ENCODE data around the gene WDR54.
A peak's percentile ranks its signal among the peaks of the same experiment; 100 is the strongest.
"Not testable (repeated sequence)": the region's sequence is repeated elsewhere in the genome, so short reads cannot be mapped to it uniquely, and the experiment has no call there.

Gene WDR54

DNA sequence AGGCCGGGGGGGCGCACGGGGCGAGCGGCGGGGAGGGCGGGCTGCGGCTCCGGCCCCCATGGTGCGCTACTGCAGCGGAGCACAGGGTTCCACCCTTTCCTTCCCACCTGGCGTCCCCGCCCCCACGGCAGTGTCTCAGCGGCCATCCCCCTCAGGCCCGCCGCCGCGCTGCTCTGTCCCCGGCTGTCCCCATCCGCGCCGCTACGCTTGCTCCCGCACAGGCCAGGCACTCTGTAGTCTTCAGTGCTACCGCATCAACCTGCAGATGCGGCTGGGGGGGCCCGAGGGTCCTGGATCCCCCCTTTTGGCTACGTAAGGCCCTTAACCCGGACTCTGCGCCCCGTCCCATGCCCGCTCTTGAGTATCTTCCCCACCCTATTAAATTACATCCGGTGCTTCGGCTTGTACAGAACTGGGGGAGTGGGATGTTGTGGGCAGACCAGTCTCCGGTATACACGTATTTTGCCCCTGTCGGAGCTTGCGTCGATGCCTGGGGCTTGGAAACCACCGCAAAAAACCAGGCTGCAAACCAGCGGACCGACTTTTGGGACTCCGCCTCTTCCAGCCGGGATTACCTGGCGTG, 36.1 kb downstream of the WDR54 start:
- peak overlapping the region; percentile 95 for H3K27ac ChIP-seq (ENCODE audit: low read length)
- H3K4me3 ChIP-seq (ENCODE audit: low read length in 2 of 2), result peak overlapping the region; percentile 95 to 97
- H3K9me3 ChIP-seq (ENCODE audit: control insufficient read depth in 2 of 2, low read length in 2 of 2), result no peaks in the 10 kb centered on the region
- H3K27me3 ChIP-seq (ENCODE audit: control insufficient read depth in 1 of 2, insufficient read depth in 2 of 2, low read length in 2 of 2), result peaks cover 0 to 4% of the 10 kb centered on the region in 2 donors
- peaks cover 3 to 11% of the 10 kb centered on the region in 2 donors for H3K36me3 ChIP-seq (ENCODE audit: control insufficient read depth in 2 of 2, insufficient read depth in 2 of 2, low read length in 2 of 2)
- peak overlapping the region; percentile 84 to 92 for H3K9ac ChIP-seq (ENCODE audit: low read length in 2 of 2)
- H3K4me1 ChIP-seq (ENCODE audit: control insufficient read depth, insufficient read depth, low read length), result peaks cover 40% of the 10 kb centered on the region

DNA sequence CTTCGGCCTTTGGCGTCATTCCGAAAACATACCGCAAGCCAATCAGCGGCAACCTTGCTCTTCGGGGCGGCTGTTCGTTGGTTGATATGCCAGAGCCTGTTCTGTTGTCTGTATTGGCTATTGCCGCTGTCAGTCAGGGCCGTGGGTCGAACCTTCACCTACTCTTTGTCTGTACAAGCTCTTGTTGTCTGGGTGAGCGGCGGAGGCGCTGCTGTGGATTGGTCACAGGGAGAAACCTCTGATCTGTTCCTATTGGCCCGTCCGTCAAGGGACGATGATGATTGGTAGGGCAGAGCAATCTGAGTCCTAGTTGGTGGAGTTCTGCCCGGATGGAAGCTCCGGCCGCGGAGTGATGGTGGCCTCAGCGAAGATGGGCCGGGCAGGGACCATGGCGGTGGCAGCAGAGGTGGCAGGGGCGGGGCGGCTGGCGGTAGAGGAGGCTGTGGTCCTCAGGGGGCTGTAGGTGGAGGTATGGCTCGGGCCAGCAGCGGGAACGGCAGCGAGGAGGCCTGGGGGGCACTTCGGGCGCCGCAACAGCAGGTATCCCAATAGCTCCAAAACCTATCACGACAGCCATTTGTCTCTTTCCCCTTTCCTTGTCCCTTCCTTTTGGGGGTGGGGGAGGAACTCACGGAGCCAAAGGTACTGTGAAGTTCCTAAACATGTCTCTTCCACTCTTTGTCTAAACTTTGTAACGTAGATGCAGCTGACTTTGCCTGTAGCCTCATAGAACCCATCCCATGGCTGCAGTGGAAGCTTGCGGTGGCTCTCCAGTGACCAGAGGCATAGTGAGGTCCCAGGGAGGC, 36.8 kb downstream of the WDR54 start, which contains the start of gene WBP1:
WBP1 (plus strand) TSS at position 307 of the 806 bp plus-strand sequence; CDS start at position 472, 165 bp downstream.
- Histone ChIP-seq H3K36me3 (ENCODE audit: control insufficient read depth in 2 of 2, insufficient read depth in 2 of 2, low read length in 2 of 2) (peaks cover 5 to 17% of the 10 kb centered on the region in 2 donors), H3K27me3 (ENCODE audit: control insufficient read depth in 1 of 2, insufficient read depth in 2 of 2, low read length in 2 of 2) (no peaks in the 10 kb centered on the region), H3K9me3 (ENCODE audit: control insufficient read depth in 2 of 2, low read length in 2 of 2) (no peaks in the 10 kb centered on the region), H3K9ac (ENCODE audit: low read length in 2 of 2) (peak within 1 kb of the TSS; percentile 85 to 92), H3K4me1 (ENCODE audit: control insufficient read depth, insufficient read depth, low read length) (peaks cover 40% of the 10 kb centered on the region), H3K4me3 (ENCODE audit: low read length in 2 of 2) (peak within 1 kb of the TSS; percentile 95 to 97), H3K27ac (ENCODE audit: low read length) (peak within 1 kb of the TSS; percentile 95)

DNA sequence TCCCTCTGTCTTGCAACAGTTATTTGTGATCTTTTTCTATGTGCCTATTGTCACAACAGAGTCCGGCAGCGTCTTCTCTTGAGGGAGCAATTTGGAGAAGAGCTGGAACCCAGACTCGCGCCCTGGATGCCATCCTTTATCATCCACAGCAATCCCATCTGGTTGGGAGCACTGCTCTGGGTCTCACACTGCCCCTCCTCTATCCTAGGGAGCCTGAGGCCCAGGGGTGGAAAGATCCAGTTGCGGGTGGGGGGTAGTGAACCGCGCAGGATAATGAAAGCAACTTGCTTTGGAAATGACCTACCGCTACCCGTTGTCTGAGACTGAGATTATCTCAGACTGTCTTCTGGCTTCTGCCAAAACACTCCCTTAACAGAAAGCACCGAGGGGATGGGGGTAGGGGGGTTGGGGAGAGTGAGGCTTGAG, 37.4 kb downstream of the WDR54 start:
- peak overlapping the region; percentile 95 for H3K27ac ChIP-seq (ENCODE audit: low read length)
- peak overlapping the region; percentile 94 to 95 for H3K4me3 ChIP-seq (ENCODE audit: low read length in 2 of 2)
- peaks cover 5 to 17% of the 10 kb centered on the region in 2 donors for H3K36me3 ChIP-seq (ENCODE audit: control insufficient read depth in 2 of 2, insufficient read depth in 2 of 2, low read length in 2 of 2)
- no peaks in the 10 kb centered on the region for H3K27me3 ChIP-seq (ENCODE audit: control insufficient read depth in 1 of 2, insufficient read depth in 2 of 2, low read length in 2 of 2)
- peak overlapping the region; percentile 85 to 91 for H3K9ac ChIP-seq (ENCODE audit: low read length in 2 of 2)
- H3K9me3 ChIP-seq (ENCODE audit: control insufficient read depth in 2 of 2, low read length in 2 of 2), result no peaks in the 10 kb centered on the region
- H3K4me1 ChIP-seq (ENCODE audit: control insufficient read depth, insufficient read depth, low read length), result peaks cover 40% of the 10 kb centered on the region

DNA sequence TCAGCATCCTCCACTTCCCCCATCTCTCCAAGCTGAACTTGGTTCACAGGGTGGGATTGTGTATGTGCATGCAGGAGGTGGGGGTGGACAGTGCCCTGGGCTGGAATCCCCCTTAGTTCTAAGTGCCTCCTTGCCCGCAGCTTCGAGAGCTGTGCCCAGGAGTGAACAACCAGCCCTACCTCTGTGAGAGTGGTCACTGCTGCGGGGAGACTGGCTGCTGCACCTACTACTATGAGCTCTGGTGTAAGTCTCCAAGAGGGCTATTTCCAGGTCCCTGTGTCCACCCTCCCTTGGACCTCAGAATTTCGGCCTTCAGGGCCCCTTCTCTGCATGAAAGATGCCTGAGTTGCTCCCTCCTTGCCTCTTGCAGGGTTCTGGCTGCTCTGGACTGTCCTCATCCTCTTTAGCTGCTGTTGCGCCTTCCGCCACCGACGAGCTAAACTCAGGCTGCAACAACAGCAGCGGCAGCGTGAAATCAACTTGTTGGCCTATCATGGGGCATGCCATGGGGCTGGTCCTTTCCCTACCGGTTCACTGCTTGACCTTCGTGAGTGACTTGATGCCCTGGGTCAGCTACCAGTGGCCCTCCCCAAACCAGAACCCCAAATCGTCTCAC, 38.1 kb downstream of the WDR54 start:
- peaks cover 5 to 17% of the 10 kb centered on the region in 2 donors for H3K36me3 ChIP-seq (ENCODE audit: control insufficient read depth in 2 of 2, insufficient read depth in 2 of 2, low read length in 2 of 2)
- not testable (repeated sequence) for H3K4me3 ChIP-seq (ENCODE audit: low read length in 2 of 2); H3K9ac ChIP-seq (ENCODE audit: low read length in 2 of 2); H3K9me3 ChIP-seq (ENCODE audit: control insufficient read depth in 2 of 2, low read length in 2 of 2); H3K27me3 ChIP-seq (ENCODE audit: control insufficient read depth in 1 of 2, insufficient read depth in 2 of 2, low read length in 2 of 2); H3K27ac ChIP-seq (ENCODE audit: low read length)
- H3K4me1 ChIP-seq (ENCODE audit: control insufficient read depth, insufficient read depth, low read length), result peaks cover 42% of the 10 kb centered on the region

DNA sequence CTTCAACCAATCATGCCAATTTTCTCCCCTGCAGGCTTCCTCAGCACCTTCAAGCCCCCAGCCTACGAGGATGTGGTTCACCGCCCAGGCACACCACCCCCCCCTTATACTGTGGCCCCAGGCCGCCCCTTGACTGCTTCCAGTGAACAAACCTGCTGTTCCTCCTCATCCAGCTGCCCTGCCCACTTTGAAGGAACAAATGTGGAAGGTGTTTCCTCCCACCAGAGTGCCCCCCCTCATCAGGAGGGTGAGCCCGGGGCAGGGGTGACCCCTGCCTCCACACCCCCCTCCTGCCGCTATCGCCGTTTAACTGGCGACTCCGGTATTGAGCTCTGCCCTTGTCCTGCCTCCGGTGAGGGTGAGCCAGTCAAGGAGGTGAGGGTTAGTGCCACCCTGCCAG, 38.7 kb downstream of the WDR54 start:
- H3K4me3 ChIP-seq (ENCODE audit: low read length in 2 of 2); H3K9ac ChIP-seq (ENCODE audit: low read length in 2 of 2); H3K9me3 ChIP-seq (ENCODE audit: control insufficient read depth in 2 of 2, low read length in 2 of 2); H3K27me3 ChIP-seq (ENCODE audit: control insufficient read depth in 1 of 2, insufficient read depth in 2 of 2, low read length in 2 of 2); H3K27ac ChIP-seq (ENCODE audit: low read length): not testable (repeated sequence)
- H3K36me3 ChIP-seq (ENCODE audit: control insufficient read depth in 2 of 2, insufficient read depth in 2 of 2, low read length in 2 of 2), result peaks cover 5 to 17% of the 10 kb centered on the region in 2 donors
- peaks cover 41% of the 10 kb centered on the region for H3K4me1 ChIP-seq (ENCODE audit: control insufficient read depth, insufficient read depth, low read length)

DNA sequence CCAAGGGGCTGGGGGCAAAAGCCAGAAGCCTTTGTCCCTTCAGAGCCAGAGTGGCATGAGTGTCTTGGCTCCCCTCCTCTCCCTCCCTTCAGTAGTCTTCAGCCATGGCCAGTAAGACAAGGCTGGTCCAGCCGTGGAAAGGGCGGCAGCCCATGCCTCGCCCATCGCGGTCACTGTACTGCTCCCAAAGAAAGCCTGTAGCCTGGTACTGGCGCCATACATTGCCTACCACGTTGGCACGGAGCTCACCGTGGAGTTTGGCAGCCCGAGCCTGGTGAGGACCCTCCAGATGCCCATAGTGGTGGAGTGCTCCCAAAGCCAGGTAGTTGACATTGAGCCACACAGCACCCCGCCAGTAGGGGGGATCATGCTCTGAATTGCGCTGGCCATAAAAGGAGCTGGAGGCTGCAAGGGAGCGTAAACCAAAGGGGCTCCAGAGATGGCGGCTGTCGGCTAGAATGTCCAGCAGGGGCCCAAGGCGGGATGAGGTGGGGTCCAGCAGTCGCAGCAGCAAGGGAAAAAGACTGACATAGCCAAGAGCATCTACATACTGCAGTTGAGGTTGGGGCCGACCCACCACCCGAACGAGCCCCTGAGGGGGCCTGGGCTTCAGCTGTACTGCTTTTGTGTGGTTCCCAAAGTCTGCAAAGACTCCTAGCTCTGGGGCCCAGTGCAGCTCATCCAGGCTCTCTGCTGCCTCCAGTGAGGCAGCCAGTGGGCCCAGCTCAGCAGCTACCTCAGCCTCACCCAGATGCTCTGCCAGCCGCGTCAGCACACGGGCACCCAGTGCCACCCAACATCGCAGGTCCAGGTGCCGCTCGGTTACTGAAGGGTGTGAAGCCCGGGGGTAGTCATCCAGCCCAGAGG, 39.9 kb downstream of the WDR54 start:
- Histone ChIP-seq H3K4me3 (ENCODE audit: low read length in 2 of 2) (no peak overlapping the region), H3K4me1 (ENCODE audit: control insufficient read depth, insufficient read depth, low read length) (peaks cover 34% of the 10 kb centered on the region), H3K36me3 (ENCODE audit: control insufficient read depth in 2 of 2, insufficient read depth in 2 of 2, low read length in 2 of 2) (peaks cover 5 to 17% of the 10 kb centered on the region in 2 donors), H3K27ac (ENCODE audit: low read length) (no peak overlapping the region), H3K27me3 (ENCODE audit: control insufficient read depth in 1 of 2, insufficient read depth in 2 of 2, low read length in 2 of 2) (no peaks in the 10 kb centered on the region), H3K9ac (ENCODE audit: low read length in 2 of 2) (no peak overlapping the region), H3K9me3 (ENCODE audit: control insufficient read depth in 2 of 2, low read length in 2 of 2) (no peaks in the 10 kb centered on the region)

DNA sequence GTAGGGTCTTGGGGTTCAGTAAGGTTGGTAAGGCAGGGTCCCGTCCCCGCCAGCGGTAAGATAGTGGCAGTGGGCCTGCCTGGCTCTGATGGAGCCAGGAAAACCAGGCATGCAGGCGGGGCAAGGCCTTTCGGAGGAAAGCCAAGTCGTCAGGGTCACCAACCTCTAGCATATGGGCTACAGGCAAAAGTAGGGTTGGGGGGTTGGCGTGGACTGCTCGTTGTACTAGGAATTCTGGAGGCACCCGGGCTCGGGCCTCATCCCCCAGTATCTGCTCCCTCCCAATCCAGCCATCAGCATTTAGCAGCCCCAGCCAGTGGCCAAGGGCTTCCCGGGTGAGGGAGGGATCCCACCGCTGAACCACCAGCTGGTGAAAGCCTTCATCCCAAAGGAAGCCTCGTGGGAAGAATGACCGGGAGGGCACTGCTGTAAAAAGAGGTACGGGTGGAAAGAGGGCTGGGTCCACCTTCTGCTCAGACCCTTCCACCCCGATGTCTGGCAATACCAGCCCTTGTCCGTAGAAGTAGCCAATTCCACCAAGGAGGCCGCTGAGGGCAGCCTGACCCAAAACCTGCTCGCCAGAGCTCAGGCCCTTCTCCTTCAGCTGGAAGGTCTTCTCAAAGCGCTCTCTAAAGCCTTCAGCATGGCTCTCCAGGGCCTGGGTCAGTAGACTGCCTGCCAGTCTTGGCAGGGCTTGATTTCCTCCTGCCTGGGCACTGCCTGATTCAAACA, 40.7 kb downstream of the WDR54 start:
- peaks cover 27% of the 10 kb centered on the region for H3K4me1 ChIP-seq (ENCODE audit: control insufficient read depth, insufficient read depth, low read length)
- no peak overlapping the region for H3K4me3 ChIP-seq (ENCODE audit: low read length in 2 of 2)
- H3K9ac ChIP-seq (ENCODE audit: low read length in 2 of 2), result no peak overlapping the region
- H3K27me3 ChIP-seq (ENCODE audit: control insufficient read depth in 1 of 2, insufficient read depth in 2 of 2, low read length in 2 of 2), result no peaks in the 10 kb centered on the region
- no peaks in the 10 kb centered on the region for H3K9me3 ChIP-seq (ENCODE audit: control insufficient read depth in 2 of 2, low read length in 2 of 2)
- H3K27ac ChIP-seq (ENCODE audit: low read length), result no peak overlapping the region
- H3K36me3 ChIP-seq (ENCODE audit: control insufficient read depth in 2 of 2, insufficient read depth in 2 of 2, low read length in 2 of 2), result peaks cover 5 to 17% of the 10 kb centered on the region in 2 donors

DNA sequence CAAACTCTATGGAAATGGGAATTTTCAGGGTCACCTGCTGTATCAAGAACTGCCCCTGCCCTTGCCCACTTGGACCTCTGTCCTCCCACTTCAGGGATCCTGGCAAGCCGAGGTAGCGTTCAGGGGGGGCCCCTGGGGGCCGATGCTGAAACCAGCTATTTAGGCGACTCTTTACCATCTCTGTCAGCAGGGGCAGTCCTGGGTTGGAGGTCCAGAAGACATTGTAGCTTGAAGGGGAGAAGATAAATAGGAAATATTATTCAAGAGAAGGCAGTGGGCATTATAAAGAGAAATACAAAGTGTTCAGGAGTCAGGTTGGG, 41.2 kb downstream of the WDR54 start:
- no peaks in the 10 kb centered on the region for H3K27me3 ChIP-seq (ENCODE audit: control insufficient read depth in 1 of 2, insufficient read depth in 2 of 2, low read length in 2 of 2)
- H3K4me3 ChIP-seq (ENCODE audit: low read length in 2 of 2), result no peak overlapping the region
- no peaks in the 10 kb centered on the region for H3K9me3 ChIP-seq (ENCODE audit: control insufficient read depth in 2 of 2, low read length in 2 of 2)
- peaks cover 5 to 17% of the 10 kb centered on the region in 2 donors for H3K36me3 ChIP-seq (ENCODE audit: control insufficient read depth in 2 of 2, insufficient read depth in 2 of 2, low read length in 2 of 2)
- H3K4me1 ChIP-seq (ENCODE audit: control insufficient read depth, insufficient read depth, low read length), result peaks cover 23% of the 10 kb centered on the region
- no peak overlapping the region for H3K9ac ChIP-seq (ENCODE audit: low read length in 2 of 2)
- H3K27ac ChIP-seq (ENCODE audit: low read length), result no peak overlapping the region

DNA sequence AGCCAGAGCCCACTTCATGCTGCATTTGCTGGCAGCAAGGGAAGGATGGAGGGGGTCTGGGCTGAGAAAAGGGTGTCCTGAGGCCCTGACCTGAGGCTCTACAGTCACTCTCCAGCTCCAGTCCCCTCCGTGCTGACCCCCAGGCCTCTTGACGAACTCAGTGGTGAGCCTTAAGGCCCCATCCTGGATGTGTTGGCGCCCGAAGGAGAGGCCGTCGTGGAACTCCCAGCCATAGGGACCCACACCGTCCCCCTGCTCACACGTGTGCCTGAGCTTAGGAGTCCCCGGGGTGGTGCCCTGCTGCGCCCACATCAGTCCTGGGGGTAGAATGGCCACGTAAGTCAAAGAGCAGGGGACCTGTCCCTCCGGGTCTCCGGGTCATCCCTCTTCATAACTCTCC, 42.9 kb downstream of the WDR54 start:
- Histone ChIP-seq H3K4me3 (ENCODE audit: low read length in 2 of 2) (peak overlapping the region; percentile 85 to 87), H3K4me1 (ENCODE audit: control insufficient read depth, insufficient read depth, low read length) (peaks cover 15% of the 10 kb centered on the region), H3K36me3 (ENCODE audit: control insufficient read depth in 2 of 2, insufficient read depth in 2 of 2, low read length in 2 of 2) (peaks cover 5 to 17% of the 10 kb centered on the region in 2 donors), H3K27me3 (ENCODE audit: control insufficient read depth in 1 of 2, insufficient read depth in 2 of 2, low read length in 2 of 2) (no peaks in the 10 kb centered on the region), H3K9ac (ENCODE audit: low read length in 2 of 2) (peak overlapping the region; percentile 83 to 85), H3K9me3 (ENCODE audit: control insufficient read depth in 2 of 2, low read length in 2 of 2) (no peaks in the 10 kb centered on the region), H3K27ac (ENCODE audit: low read length) (peak overlapping the region; percentile 62)

DNA sequence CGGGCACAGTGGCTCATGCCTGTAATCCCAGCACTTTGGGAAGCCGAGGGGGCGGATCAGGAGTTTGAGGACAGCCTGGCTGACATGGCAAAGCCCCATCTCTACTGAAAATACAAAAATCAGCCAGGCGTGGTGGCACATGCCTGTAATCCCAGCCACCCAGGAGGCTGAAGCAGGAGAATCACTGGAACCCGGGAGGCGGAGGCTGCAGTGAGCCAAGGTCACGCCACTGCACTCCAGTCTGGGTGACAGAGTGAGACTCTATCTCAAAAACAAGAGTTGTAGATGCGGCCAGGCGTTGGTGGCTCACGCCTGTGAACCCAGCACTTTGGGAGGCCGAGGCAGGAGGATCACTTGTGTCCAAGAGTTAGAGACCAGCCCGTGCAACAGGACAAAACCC, 49.2 kb downstream of the WDR54 start:
- not testable (repeated sequence) for H3K27me3 ChIP-seq (ENCODE audit: control insufficient read depth in 1 of 2, insufficient read depth in 2 of 2, low read length in 2 of 2); H3K9ac ChIP-seq (ENCODE audit: low read length in 2 of 2); H3K27ac ChIP-seq (ENCODE audit: low read length); H3K9me3 ChIP-seq (ENCODE audit: control insufficient read depth in 2 of 2, low read length in 2 of 2); H3K4me3 ChIP-seq (ENCODE audit: low read length in 2 of 2)
- H3K4me1 ChIP-seq (ENCODE audit: control insufficient read depth, insufficient read depth, low read length), result peaks cover 26% of the 10 kb centered on the region
- peaks cover 12 to 16% of the 10 kb centered on the region in 2 donors for H3K36me3 ChIP-seq (ENCODE audit: control insufficient read depth in 2 of 2, insufficient read depth in 2 of 2, low read length in 2 of 2)

All from stomach smooth muscle (tissue), 2 donors.